Mononuclear cell (primary cell): Measurements from ENCODE around the gene PTPRN2. TPM values are rescaled to one million over a fixed set of nuclear protein-coding genes. Genes with fewer than 3 reads are reported as not detected.
"Not testable (repeated sequence)": the region's sequence is repeated elsewhere in the genome, so short reads cannot be mapped to it uniquely, and the experiment has no call there.

Experiments used
- H3K27me3 ChIP-seq: 2 replicates; pipeline ENCODE4 v1.6.0; 2011; ENCODE audit warnings: low read length, control low read depth; ENCODE audit not compliant: insufficient read depth
- H3K4me1 ChIP-seq: 2 replicates; pipeline ENCODE4 v1.5.1; 2011; ENCODE audit warnings: mild to moderate bottlenecking, low read length, control low read depth; ENCODE audit not compliant: insufficient read depth
- H3K4me3 ChIP-seq: 2 replicates; pipeline ENCODE4 v1.5.1; 2011; ENCODE audit warnings: mild to moderate bottlenecking, low read length, moderate library complexity
- H3K9me3 ChIP-seq: 2 replicates; pipeline ENCODE4 v1.5.1; 2011; ENCODE audit warnings: low read depth, mild to moderate bottlenecking, control low read depth, low read length
- total RNA-seq: library from RNA; depleted of rRNA; stranded (reverse); fragments of >200 nt; gene quantifications from one replicate; pipeline ENCODE4 v1.2.3, GENCODE V29; 2012

Gene PTPRN2
- total RNA-seq, 1 donor, result 0.31 TPM

DNA sequence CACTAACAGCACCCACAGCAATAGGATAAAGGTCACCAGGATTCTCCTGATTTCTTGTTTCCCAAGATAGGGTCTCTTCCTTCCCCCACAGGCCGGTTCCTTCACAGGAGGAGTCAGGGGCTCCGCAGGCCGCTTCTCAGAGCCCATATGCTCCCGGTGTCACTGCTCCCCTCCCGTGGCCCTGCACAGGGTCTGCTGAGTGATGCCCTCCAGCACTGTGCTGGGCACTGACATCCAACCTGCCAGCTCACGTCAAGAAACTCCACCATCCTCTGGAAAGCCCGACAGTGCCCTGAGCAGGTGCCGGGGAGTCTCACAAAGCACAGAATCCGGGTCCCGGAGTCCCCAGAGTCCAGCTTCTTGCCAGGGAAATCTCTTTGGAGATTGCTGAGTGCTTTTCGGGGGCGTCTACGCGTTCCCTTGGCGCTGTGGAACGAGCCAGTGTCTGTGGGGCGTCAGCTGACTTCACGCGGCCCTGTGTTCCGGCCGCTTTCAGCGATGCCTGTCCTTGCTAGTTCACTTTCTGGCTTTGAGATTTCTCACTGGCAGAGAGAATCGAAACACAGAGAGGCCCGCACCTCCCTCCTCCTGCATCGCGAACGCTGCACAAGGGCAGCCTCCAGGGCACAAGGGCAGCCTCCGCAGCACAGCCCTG, 683.3 kb downstream of the PTPRN2 start:
- Histone ChIP-seq H3K4me1 (no peaks in the 10 kb centered on the region), H3K9me3 (no peaks in the 10 kb centered on the region), H3K4me3 (no peak overlapping the region)

DNA sequence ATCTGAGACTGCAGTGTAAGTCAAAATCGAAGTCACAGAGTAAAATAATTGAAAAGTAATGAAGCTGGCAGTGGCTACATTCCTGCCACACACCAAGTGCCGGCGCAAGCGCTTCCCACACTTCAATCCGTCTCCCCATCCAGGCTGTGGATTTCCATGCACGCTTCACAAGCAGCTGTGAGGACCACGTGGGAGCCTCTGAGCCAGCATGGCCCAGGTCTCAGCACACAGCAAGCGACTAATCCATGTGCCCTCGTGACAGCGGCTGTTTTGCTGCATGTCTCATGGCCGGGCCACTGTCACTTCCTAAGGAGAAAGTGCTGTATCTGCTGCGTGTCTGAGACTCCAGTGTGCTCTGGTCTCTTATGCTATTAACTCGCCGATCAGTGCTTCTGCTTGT, 683.9 kb downstream of the PTPRN2 start:
- Histone ChIP-seq H3K27me3 (no peaks in the 10 kb centered on the region), H3K4me3 (no peak overlapping the region), H3K4me1 (no peaks in the 10 kb centered on the region), H3K9me3 (no peaks in the 10 kb centered on the region)

More for the DNA sequence above, 683.3 kb downstream of the PTPRN2 start:
- no peaks in the 10 kb centered on the region for H3K27me3 ChIP-seq

DNA sequence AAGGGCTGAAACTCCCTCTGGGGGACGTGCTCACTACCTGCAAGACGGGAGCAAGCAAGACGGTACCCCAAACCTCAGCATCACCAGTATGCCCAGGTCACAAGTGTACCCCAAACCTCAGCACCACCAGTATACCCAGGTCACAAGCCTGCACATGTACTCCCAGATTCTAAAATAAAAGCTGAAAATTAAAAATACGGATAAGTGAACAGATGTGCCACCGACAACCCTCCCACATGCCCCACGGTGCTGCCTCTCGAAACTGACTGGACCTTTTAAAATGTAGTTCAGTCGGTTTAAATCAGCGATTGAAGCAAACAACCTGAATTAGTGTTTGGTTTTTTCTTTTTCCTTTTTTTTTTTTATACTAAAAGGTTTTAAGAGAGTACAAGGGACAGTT, 684.3 kb downstream of the PTPRN2 start:
- no peaks in the 10 kb centered on the region for H3K4me1 ChIP-seq
- H3K4me3 ChIP-seq, result no peak overlapping the region
- H3K27me3 ChIP-seq, result no peaks in the 10 kb centered on the region
- H3K9me3 ChIP-seq, result no peaks in the 10 kb centered on the region

DNA sequence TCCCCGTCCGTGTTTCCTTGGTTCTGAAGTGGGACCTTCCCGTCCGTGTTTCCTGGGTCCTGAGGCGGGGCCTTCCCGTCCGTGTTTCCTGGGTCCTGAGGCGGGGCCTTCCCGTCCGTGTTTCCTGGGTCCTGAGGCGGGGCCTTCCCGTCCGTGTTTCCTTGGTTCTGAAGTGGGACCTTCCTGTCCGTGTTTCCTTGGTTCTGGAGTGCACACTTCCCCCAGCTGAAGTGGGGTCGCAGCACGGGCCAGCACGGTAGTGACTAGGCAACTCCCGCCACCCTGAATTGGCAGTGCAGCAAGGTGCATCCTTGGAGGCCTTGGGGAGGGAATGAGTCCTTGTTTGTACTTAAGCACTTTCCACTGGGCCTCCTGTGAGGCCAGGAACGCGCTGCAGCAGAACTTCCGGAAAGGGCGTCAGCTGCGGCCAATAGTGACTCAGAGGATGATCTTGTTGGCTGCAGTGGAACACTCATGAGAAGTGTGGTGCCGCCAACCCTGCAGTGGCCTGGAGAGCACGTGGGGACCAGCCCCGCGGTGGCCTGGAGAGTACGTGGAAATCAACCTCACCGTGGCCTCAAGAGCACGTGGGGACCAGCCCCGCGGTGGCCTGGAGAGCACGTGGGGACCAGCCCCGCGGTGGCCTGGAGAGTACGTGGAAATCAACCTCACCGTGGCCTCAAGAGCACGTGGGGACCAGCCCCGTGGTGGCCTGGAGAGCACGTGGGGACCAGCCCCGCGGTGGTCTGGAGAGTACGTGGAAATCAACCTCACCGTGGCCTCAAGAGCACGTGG, 685.6 kb downstream of the PTPRN2 start:
- not testable (repeated sequence) for H3K4me1 ChIP-seq, H3K4me3 ChIP-seq, H3K9me3 ChIP-seq, H3K27me3 ChIP-seq

DNA sequence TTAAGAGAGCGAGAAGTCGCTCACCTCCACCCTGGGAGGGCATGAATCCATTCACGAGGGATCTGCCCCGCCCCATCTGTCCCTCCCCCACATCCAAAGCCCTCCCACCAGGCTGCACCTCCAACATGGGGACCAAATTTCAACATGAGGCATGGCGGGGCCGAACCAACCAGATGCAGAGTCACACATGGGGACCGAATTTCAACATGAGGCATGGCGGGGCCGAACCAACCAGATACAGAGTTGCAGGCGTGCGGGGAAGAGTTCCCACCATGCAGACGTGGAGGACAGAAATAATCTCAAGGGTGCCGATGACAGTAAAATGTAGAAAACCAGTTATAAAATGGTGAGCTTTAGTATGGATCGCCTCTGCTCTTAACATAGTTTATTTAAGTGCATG, 686.5 kb downstream of the PTPRN2 start:
- H3K9me3 ChIP-seq, result no peaks in the 10 kb centered on the region
- H3K27me3 ChIP-seq, result no peaks in the 10 kb centered on the region
- H3K4me3 ChIP-seq, result no peak overlapping the region
- H3K4me1 ChIP-seq, result no peaks in the 10 kb centered on the region

DNA sequence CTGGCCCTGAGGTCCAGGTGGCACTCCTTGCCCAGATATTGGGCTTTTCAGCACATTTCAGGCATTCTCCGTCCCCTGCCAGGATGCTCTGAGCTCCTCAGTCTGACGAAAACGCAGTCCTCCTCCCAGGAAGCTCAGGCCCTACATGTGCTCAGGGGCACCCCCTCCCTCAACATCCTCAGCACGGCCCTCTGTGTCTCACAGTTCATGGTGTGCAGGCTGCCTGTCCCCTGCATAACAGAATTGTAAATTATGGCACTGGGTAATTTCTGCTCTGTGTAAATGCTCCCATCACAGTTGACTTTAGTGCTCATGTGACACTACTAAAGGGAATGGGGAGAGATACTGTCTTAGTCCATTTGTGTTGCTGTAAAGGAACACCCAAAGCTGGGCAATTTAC, 687.1 kb downstream of the PTPRN2 start:
- Histone ChIP-seq H3K4me1 (no peaks in the 10 kb centered on the region), H3K27me3 (no peaks in the 10 kb centered on the region), H3K9me3 (no peaks in the 10 kb centered on the region), H3K4me3 (no peak overlapping the region)

DNA sequence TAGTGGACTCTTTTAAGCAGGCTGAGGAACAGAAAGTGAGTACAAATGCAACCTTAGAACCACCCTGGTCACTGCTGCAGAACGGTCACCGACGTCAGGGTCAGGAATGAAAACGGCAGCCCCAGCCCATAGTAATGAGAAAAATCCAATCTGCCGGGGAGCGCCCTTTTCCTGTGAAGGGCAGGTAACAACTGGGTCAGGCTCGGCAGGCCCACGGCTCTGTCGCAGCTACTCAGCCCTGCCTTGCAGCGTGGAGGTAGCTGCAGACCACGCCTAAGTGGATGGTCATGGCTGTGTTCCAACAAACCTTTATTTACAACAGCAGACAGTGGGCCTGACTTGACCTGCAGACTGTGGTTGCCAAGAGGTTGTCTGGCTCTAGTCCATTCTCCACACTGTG, 687.6 kb downstream of the PTPRN2 start:
- Histone ChIP-seq H3K27me3 (no peaks in the 10 kb centered on the region), H3K4me1 (no peaks in the 10 kb centered on the region), H3K4me3 (no peak overlapping the region), H3K9me3 (no peaks in the 10 kb centered on the region)

DNA sequence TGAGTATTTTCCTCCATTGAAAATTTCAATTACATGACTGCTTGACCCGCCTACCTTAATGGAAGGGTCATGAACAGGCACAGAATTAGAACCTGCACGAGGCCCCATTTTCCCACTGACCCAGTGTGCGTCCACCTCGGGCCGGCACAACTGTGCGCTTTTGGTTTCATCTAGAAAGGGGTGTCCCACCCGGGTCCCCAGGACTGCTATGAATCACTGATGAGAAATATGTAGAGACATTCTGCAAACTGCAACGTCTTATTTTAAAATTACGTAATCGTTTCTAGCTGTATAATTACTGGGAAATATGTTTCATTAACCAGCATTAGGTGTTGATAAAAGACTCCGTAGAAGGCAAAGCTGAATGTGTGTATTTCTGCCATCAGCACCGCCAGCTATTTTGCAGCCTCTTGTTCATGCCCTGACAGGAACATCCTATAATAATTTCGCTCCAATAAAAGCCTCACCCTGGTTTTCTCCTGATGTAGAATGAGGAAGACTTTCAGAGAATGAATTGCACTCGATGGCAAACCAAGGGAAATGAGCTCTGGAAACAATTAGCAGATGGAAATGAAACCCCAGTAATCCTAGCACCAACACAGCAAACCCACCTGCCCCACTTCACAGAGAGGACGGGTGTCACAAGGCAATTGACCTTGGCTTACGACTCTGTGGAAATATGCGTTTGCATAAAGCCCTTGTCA, 688.7 kb downstream of the PTPRN2 start:
- Histone ChIP-seq H3K4me1 (no peaks in the 10 kb centered on the region), H3K4me3 (no peak overlapping the region), H3K27me3 (no peaks in the 10 kb centered on the region), H3K9me3 (no peaks in the 10 kb centered on the region)

DNA sequence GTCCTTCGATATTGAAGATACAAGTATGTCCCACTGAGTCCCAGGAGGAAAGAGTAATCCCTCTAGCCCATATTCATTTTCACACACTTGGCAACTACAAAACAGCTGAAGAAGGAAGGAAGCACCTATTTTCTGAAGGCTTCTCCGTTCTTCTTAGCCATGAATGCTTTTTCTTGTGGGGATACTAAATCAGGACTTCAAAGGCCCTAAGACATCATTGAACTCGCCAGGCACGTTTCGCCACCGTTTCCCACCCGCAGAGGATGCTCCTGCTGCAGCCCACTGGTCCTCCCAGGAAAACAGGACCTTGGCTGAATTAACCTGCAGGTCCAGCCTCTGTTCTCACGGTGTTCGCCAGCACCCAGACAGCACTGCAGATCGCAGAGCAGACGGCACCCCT, 689.4 kb downstream of the PTPRN2 start:
- no peaks in the 10 kb centered on the region for H3K4me1 ChIP-seq
- H3K27me3 ChIP-seq, result no peaks in the 10 kb centered on the region
- no peaks in the 10 kb centered on the region for H3K9me3 ChIP-seq

DNA sequence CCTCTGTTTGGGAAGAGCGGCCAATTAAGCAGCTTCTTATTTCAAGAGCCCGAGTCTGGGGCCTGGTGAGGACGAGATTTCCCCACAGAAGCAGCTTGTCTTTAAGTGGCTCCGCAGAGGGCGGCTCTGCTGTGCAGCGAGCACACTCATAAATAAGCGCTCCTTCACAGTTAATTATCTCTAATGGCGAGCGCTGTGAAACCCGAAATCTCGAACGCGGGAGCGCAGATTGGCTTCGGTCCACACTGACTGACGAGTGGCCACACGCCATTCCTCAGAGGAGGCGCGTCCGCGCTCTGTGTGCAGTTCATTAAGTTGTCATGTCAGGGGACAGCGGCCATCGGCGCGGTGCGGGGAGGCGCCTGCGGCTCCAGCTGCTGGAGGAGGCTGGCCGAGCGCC, 689.9 kb downstream of the PTPRN2 start:
- Histone ChIP-seq H3K4me1 (no peaks in the 10 kb centered on the region), H3K4me3 (no peak overlapping the region), H3K9me3 (no peaks in the 10 kb centered on the region), H3K27me3 (no peaks in the 10 kb centered on the region)

More for the DNA sequence above, 689.4 kb downstream of the PTPRN2 start:
- no peak overlapping the region for H3K4me3 ChIP-seq

DNA sequence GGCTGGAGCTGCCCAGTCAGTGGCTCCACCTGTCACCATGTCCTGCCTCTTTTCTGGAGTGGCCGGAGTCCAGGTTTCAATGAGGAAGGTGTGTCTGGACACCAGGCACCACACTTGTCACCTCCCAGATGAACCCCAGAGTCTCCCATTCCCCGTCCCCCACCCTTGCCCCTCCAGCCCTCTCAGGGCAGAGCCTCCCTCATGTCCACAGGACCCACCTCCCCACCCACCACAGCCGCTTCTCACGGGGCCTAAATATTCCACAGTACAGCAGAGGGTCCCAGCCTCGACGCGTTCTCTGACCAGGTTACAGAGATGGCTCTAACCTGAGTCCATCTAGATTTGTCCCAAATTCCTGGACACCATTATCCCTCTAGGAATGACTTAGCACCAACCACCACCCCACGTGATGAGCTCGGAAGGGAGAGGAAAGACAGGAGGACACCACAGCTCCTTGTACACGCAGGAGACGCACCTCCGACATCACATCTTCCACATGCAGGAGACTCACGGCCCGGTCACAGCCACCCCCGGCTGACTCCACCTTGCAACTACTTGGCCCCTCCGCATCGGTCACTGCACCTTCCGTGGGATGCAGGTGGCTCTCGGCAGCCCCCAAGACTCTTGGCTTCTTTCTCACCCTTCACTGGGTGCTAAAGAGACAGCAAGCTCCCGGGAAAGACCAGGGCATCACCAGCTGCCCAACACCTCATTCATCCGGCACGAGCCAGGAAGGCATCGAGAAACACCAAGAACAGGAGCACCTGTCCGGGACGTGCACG, 690.7 kb downstream of the PTPRN2 start:
- Histone ChIP-seq H3K4me3 (no peak overlapping the region), H3K9me3 (no peaks in the 10 kb centered on the region), H3K4me1 (no peaks in the 10 kb centered on the region), H3K27me3 (no peaks in the 10 kb centered on the region)

DNA sequence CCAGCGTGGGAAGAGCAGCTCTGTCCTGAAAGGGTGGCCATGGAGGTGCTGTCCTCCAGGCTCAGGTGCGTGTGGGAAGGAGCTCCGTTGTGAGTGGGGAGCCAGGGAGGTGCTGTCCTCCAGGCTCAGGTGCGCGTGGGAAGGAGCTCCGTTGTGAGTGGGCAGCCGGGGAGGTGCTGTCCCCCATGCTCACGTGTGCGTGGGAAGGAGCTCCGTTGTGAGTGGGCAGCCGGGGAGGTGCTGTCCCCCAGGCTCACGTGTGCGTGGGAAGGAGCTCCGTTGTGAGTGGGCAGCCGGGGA, 691.3 kb downstream of the PTPRN2 start:
- H3K27me3 ChIP-seq, H3K9me3 ChIP-seq, H3K4me1 ChIP-seq, H3K4me3 ChIP-seq: not testable (repeated sequence)

DNA sequence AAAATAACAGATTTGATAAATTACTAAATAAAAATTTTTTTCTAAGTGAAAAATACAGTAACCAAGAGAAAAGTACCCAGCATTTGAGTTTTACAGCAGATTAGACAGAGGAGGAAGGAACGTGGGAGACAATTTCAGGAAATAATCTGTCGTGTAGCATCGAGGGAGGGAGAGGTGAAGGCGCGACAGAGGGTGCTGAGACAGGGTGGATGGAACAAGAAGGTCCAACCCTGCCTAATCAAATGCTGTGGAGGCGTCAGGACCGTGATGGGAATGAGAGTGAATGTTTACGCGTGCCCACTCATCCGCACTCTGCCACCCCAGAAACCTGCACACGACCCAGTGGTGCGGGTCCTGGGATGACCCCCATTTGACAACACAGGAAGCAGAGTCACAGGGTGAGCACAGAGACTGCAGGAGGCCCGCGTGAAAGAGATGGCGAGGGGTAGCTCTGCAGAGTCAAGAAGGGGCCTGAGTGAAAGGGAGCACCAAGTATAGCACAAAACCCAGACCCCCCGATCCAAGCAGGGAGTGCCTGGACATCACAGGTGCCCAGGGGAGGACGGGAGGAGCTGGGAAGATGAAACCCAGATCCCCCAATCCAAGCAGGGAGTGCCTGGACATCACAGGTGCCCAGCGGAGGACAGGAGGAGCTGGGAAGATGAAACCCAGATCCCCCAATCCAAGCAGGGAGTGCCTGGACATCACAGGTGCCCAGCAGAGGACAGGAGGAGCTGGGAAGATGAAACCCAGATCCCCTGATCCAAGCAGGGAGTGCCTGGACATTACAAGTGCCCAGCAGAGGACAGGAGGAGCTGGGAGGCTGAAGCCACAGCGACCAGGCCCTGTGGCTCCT, 691.9 kb downstream of the PTPRN2 start:
- H3K9me3 ChIP-seq, result no peaks in the 10 kb centered on the region

DNA sequence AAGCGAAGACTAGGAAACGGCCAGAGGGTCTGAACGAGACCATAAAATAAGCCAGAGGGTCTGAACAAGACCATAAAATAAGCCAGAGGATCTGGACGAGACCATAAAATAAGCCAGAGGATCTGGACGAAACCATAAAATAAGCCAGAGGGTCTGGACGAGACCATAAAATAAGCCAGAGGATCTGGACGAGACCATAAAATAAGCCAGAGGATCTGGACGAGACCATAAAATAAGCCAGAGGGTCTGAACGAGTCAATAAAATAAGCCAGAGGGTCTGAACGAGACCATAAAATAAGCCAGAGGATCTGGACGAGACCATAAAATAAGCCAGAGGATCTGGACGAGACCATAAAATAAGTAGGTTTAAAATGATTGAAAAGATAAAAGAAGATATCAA, 692.5 kb downstream of the PTPRN2 start:
- H3K27me3 ChIP-seq, H3K4me1 ChIP-seq, H3K9me3 ChIP-seq, H3K4me3 ChIP-seq: not testable (repeated sequence)

More for the DNA sequence above, 691.9 kb downstream of the PTPRN2 start:
- no peaks in the 10 kb centered on the region for H3K27me3 ChIP-seq
- no peaks in the 10 kb centered on the region for H3K4me1 ChIP-seq
- H3K4me3 ChIP-seq, result no peak overlapping the region
